Brain microvascular endothelial cell (primary cell): ENCODE data around the gene SLC26A11.

ENCODE experiments used
- DNase-seq: peaks from one replicate; pipeline ENCODE4 v3.0.0-alpha.2; 2020
- H3K27ac ChIP-seq: fragments of 250-450 bp; sonication (Bioruptor Pico); 2 replicates; pipeline ENCODE4 v1.5.1; 2020; ENCODE audit warnings: mild to moderate bottlenecking, moderate library complexity
- H3K27me3 ChIP-seq: fragments of 250-450 bp; sonication (Bioruptor Pico); replicated peaks from 2 replicates; pipeline ENCODE4 v1.5.1; 2020; ENCODE audit warnings: mild to moderate bottlenecking
- H3K36me3 ChIP-seq: fragments of 250-450 bp; sonication (Bioruptor Pico); replicated peaks from 2 replicates; pipeline ENCODE4 v1.5.1; 2020; ENCODE audit warnings: mild to moderate bottlenecking
- H3K4me3 ChIP-seq: 2 replicates; pipeline ENCODE4 v1.5.1; 2011; ENCODE audit warnings: low read depth, mild to moderate bottlenecking, control low read depth, low read length, moderate library complexity
- in situ Hi-C: cut with HindIII; loops from 2 replicates; pipeline ENCODE4 v1.10.0; 2017; ENCODE audit warnings: low sequenced_read_pairs, low pct_ligation_motif_present
- TF ChIP-seq, protein P1 (sequence below): IDR thresholded peaks from 2 replicates; pipeline ENCODE4 v1.5.1; 2011; ENCODE audit warnings: low read depth, mild to moderate bottlenecking, moderate library complexity, low read length, control low read depth, inconsistent platforms; ENCODE audit errors: missing control alignments

Gene SLC26A11

GRCh38 chr17:80262775-80263244 is 42.6 kb downstream of the SLC26A11 start:
- Histone ChIP-seq H3K36me3 (peaks cover 6% of the 10 kb centered on the region), H3K27ac (no peak overlapping the region), H3K27me3 (no peaks in the 10 kb centered on the region), H3K4me3 (no peak overlapping the region)
- in situ Hi-C loops, result no loop called here
- TF ChIP-seq, protein P1, sequence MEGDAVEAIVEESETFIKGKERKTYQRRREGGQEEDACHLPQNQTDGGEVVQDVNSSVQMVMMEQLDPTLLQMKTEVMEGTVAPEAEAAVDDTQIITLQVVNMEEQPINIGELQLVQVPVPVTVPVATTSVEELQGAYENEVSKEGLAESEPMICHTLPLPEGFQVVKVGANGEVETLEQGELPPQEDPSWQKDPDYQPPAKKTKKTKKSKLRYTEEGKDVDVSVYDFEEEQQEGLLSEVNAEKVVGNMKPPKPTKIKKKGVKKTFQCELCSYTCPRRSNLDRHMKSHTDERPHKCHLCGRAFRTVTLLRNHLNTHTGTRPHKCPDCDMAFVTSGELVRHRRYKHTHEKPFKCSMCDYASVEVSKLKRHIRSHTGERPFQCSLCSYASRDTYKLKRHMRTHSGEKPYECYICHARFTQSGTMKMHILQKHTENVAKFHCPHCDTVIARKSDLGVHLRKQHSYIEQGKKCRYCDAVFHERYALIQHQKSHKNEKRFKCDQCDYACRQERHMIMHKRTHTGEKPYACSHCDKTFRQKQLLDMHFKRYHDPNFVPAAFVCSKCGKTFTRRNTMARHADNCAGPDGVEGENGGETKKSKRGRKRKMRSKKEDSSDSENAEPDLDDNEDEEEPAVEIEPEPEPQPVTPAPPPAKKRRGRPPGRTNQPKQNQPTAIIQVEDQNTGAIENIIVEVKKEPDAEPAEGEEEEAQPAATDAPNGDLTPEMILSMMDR, result no peak
- DNase-seq, result no peak

GRCh38 chr17:80263253-80264204 is 43.3 kb downstream of the SLC26A11 start:
- DNase-seq, result peak; percentile 91
- TF ChIP-seq, protein P1, result peak; percentile 36
- peak overlapping the region; percentile 11 for H3K27ac ChIP-seq
- H3K4me3 ChIP-seq, result peak overlapping the region; percentile 41
- in situ Hi-C loops, result no loop called here
- H3K36me3 ChIP-seq, result peaks cover 6% of the 10 kb centered on the region
- H3K27me3 ChIP-seq, result no peaks in the 10 kb centered on the region

- in situ Hi-C loops, result no loop called here
- Histone ChIP-seq H3K4me3 (no peak overlapping the region), H3K27me3 (no peaks in the 10 kb centered on the region), H3K36me3 (peaks cover 11% of the 10 kb centered on the region), H3K27ac (no peak overlapping the region)
- DNase-seq, result no peak
- TF ChIP-seq, protein P1, result no peak
Observed at GRCh38 chr17:80264205-80265075, 44.2 kb downstream of the SLC26A11 start.

GRCh38 chr17:80265205-80266068 is 45.2 kb downstream of the SLC26A11 start:
- H3K27ac ChIP-seq, result no peak overlapping the region
- H3K27me3 ChIP-seq, result no peaks in the 10 kb centered on the region
- TF ChIP-seq, protein P1, result no peak
- H3K36me3 ChIP-seq, result peaks cover 13% of the 10 kb centered on the region
- H3K4me3 ChIP-seq, result no peak overlapping the region
- no peak for DNase-seq
- in situ Hi-C loops, result no loop called here

DNA sequence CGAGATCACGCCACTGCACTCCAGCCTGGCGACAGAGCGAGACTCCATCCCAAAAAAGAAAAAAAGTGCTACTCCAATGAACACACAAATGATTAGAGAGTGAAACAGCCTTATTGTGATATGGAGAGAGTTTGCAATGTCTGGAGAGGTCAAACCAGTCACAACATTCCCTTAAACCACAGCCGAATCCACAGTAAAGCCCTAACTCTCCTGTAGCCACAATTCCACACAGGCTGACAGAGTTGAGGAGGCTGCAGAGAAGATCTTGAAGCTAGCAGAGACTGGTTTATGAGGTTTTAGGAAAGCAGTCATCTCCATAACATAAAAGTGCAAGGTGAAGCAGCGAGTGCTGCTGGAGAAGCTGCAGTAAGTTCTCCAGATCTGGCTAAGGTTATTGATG is 47.2 kb downstream of the SLC26A11 start:
- H3K27ac ChIP-seq, result no peak overlapping the region
- in situ Hi-C loops, result no loop called here
- TF ChIP-seq, protein P1, result no peak
- DNase-seq, result no peak
- H3K36me3 ChIP-seq, result peaks cover 10% of the 10 kb centered on the region
- H3K27me3 ChIP-seq, result no peaks in the 10 kb centered on the region
- H3K4me3 ChIP-seq, result no peak overlapping the region
